T-helper 17 cell (primary cell): ENCODE measurements around the gene VSIG4. TPM values are rescaled to one million over a fixed set of nuclear protein-coding genes. Genes with fewer than 3 reads are reported as not detected.
A peak's percentile ranks its signal among the peaks of the same experiment; 100 is the strongest.

Experiments
- ATAC-seq: fragments of 150-1000 bp; cut with Tn5 transposase; 2 replicates; pipeline ENCODE4 v1.10.0; 2021; ENCODE audit warnings: mild to moderate bottlenecking, moderate library complexity
- DNase-seq, 3 donors: peaks; one replicate each; pipeline versions ENCODE4 v3.0.0 to v3.0.0-alpha.2; 2020 to 2021
- H3K9me3 ChIP-seq: one replicate; pipeline ENCODE4 v1.7.0; 2013; ENCODE audit warnings: low read length, mild to moderate bottlenecking; ENCODE audit not compliant: control insufficient read depth, poor library complexity, severe bottlenecking
- H3K27ac Mint-ChIP-seq: one replicate; pipeline ENCODE4 v1.8.0; 2022; ENCODE audit warnings: mild to moderate bottlenecking, moderate library complexity, mixed read lengths
- H3K27me3 Mint-ChIP-seq: one replicate; pipeline ENCODE4 v1.8.0; 2022; ENCODE audit warnings: mixed read lengths
- H3K36me3 Mint-ChIP-seq: one replicate; pipeline ENCODE4 v1.8.0; 2022; ENCODE audit warnings: low read depth, mixed read lengths
- H3K4me1 Mint-ChIP-seq: one replicate; pipeline ENCODE4 v1.8.0; 2022; ENCODE audit warnings: mild to moderate bottlenecking, mixed read lengths
- H3K4me3 Mint-ChIP-seq: one replicate; pipeline ENCODE4 v1.8.0; 2022; ENCODE audit warnings: mild to moderate bottlenecking, moderate library complexity, mixed read lengths
- total RNA-seq, 4 donors: library from RNA in 2 of 4; stranded (reverse) in 2 of 4; gene quantifications; one replicate each; pipeline ENCODE4 v1.2.3 and lab custom pipeline; 2022 to 2026

The VSIG4 gene
- total RNA-seq, 2 donors from 2014 or later: 0.60 TPM; not detected in 1

- no peaks in the 10 kb centered on the region for H3K9me3 ChIP-seq
- H3K27ac Mint-ChIP-seq: no peak overlapping the region
- ATAC-seq: no peak
- no peak overlapping the region for H3K4me3 Mint-ChIP-seq
- peaks cover 13% of the 10 kb centered on the region for H3K4me1 Mint-ChIP-seq
- no peak for DNase-seq
- H3K36me3 Mint-ChIP-seq: no peaks in the 10 kb centered on the region
- H3K27me3 Mint-ChIP-seq: no peaks in the 10 kb centered on the region
Observed at GRCh38 chrX:66043584-66043983, 3.7 kb upstream of the VSIG4 start.

- H3K4me3 Mint-ChIP-seq: no peak overlapping the region
- H3K36me3 Mint-ChIP-seq: no peaks in the 10 kb centered on the region
- H3K4me1 Mint-ChIP-seq: peaks cover 13% of the 10 kb centered on the region
- no peaks in the 10 kb centered on the region for H3K9me3 ChIP-seq
- no peak for DNase-seq
- no peak overlapping the region for H3K27ac Mint-ChIP-seq
- no peaks in the 10 kb centered on the region for H3K27me3 Mint-ChIP-seq
- no peak for ATAC-seq
Observed at GRCh38 chrX:66042307-66043077, 2.6 kb upstream of the VSIG4 start.

GRCh38 chrX:66038115-66038514 is 1.8 kb downstream of the VSIG4 start:
- no peak overlapping the region for H3K27ac Mint-ChIP-seq
- no peak for ATAC-seq
- no peaks in the 10 kb centered on the region for H3K4me1 Mint-ChIP-seq
- no peak overlapping the region for H3K4me3 Mint-ChIP-seq
- H3K36me3 Mint-ChIP-seq: no peaks in the 10 kb centered on the region
- no peak for DNase-seq
- no peaks in the 10 kb centered on the region for H3K27me3 Mint-ChIP-seq
- H3K9me3 ChIP-seq: no peaks in the 10 kb centered on the region

- no peaks in the 10 kb centered on the region for H3K9me3 ChIP-seq
- Mint-ChIP-seq H3K4me3 (peak overlapping the region; percentile 28), H3K36me3 (no peaks in the 10 kb centered on the region), H3K27ac (no peak overlapping the region), H3K27me3 (no peaks in the 10 kb centered on the region), H3K4me1 (no peaks in the 10 kb centered on the region)
- no peak for ATAC-seq
- no peak for DNase-seq
Observed at GRCh38 chrX:66036231-66036630, 3.6 kb downstream of the VSIG4 start.

- ATAC-seq (no peak), DNase-seq (no peak)
- Mint-ChIP-seq H3K4me3 (no peak overlapping the region), H3K4me1 (no peaks in the 10 kb centered on the region), H3K36me3 (no peaks in the 10 kb centered on the region), H3K27me3 (no peaks in the 10 kb centered on the region), H3K27ac (no peak overlapping the region)
- no peaks in the 10 kb centered on the region for H3K9me3 ChIP-seq
Observed at GRCh38 chrX:66035667-66036066, 4.2 kb downstream of the VSIG4 start.

- Mint-ChIP-seq H3K27me3 (no peaks in the 10 kb centered on the region), H3K4me1 (no peaks in the 10 kb centered on the region), H3K4me3 (no peak overlapping the region), H3K27ac (no peak overlapping the region), H3K36me3 (no peaks in the 10 kb centered on the region)
- no peaks in the 10 kb centered on the region for H3K9me3 ChIP-seq
- DNase-seq (no peak), ATAC-seq (peak; percentile 73)
Observed at GRCh38 chrX:66030505-66031317, 9.2 kb downstream of the VSIG4 start.

GRCh38 chrX:66028936-66029335 is 10.9 kb downstream of the VSIG4 start:
- Mint-ChIP-seq H3K27ac (no peak overlapping the region), H3K27me3 (no peaks in the 10 kb centered on the region), H3K4me3 (no peak overlapping the region), H3K4me1 (peaks cover 6% of the 10 kb centered on the region), H3K36me3 (no peaks in the 10 kb centered on the region)
- ATAC-seq: no peak
- H3K9me3 ChIP-seq: no peaks in the 10 kb centered on the region
- DNase-seq: no peak

GRCh38 chrX:66024570-66024969 is 15.3 kb downstream of the VSIG4 start:
- Mint-ChIP-seq H3K27ac (no peak overlapping the region), H3K36me3 (no peaks in the 10 kb centered on the region), H3K4me3 (no peak overlapping the region), H3K4me1 (peaks cover 18% of the 10 kb centered on the region), H3K27me3 (no peaks in the 10 kb centered on the region)
- no peak for ATAC-seq
- no peak for DNase-seq
- H3K9me3 ChIP-seq: no peaks in the 10 kb centered on the region

GRCh38 chrX:66024092-66024467 is 15.8 kb downstream of the VSIG4 start:
- no peak overlapping the region for H3K27ac Mint-ChIP-seq
- ATAC-seq: no peak
- H3K4me3 Mint-ChIP-seq: no peak overlapping the region
- H3K4me1 Mint-ChIP-seq: peaks cover 22% of the 10 kb centered on the region
- H3K27me3 Mint-ChIP-seq: no peaks in the 10 kb centered on the region
- DNase-seq: no peak
- no peaks in the 10 kb centered on the region for H3K36me3 Mint-ChIP-seq
- H3K9me3 ChIP-seq: no peaks in the 10 kb centered on the region

- H3K4me3 Mint-ChIP-seq: no peak overlapping the region
- H3K9me3 ChIP-seq: no peaks in the 10 kb centered on the region
- H3K27me3 Mint-ChIP-seq: no peaks in the 10 kb centered on the region
- H3K36me3 Mint-ChIP-seq: no peaks in the 10 kb centered on the region
- ATAC-seq (no peak), DNase-seq (no peak)
- H3K27ac Mint-ChIP-seq: no peak overlapping the region
- peaks cover 26% of the 10 kb centered on the region for H3K4me1 Mint-ChIP-seq
Observed at GRCh38 chrX:66023385-66024091, 16.3 kb downstream of the VSIG4 start.

GRCh38 chrX:66022632-66023384 is 17.1 kb downstream of the VSIG4 start:
- Mint-ChIP-seq H3K4me3 (no peak overlapping the region), H3K4me1 (peaks cover 26% of the 10 kb centered on the region), H3K27ac (no peak overlapping the region), H3K36me3 (no peaks in the 10 kb centered on the region), H3K27me3 (no peaks in the 10 kb centered on the region)
- no peak for ATAC-seq
- no peak for DNase-seq
- no peaks in the 10 kb centered on the region for H3K9me3 ChIP-seq

- Mint-ChIP-seq H3K27ac (no peak overlapping the region), H3K27me3 (no peaks in the 10 kb centered on the region), H3K36me3 (no peaks in the 10 kb centered on the region), H3K4me1 (peaks cover 30% of the 10 kb centered on the region), H3K4me3 (no peak overlapping the region)
- no peak for ATAC-seq
- no peaks in the 10 kb centered on the region for H3K9me3 ChIP-seq
- DNase-seq: no peak
Observed at GRCh38 chrX:66021765-66022631, 17.9 kb downstream of the VSIG4 start.
